Endometrium (tissue), 2 donors: ENCODE data around the gene BMPER.

ENCODE experiments used
- FAIRE-seq: peaks from 2 replicates; lab custom pipeline; 2012; peaks lifted over from hg19 to GRCh38; lab: Jason Lieb, UNC
- donor health status: control.
- donor health status: control.

The BMPER gene

DNA sequence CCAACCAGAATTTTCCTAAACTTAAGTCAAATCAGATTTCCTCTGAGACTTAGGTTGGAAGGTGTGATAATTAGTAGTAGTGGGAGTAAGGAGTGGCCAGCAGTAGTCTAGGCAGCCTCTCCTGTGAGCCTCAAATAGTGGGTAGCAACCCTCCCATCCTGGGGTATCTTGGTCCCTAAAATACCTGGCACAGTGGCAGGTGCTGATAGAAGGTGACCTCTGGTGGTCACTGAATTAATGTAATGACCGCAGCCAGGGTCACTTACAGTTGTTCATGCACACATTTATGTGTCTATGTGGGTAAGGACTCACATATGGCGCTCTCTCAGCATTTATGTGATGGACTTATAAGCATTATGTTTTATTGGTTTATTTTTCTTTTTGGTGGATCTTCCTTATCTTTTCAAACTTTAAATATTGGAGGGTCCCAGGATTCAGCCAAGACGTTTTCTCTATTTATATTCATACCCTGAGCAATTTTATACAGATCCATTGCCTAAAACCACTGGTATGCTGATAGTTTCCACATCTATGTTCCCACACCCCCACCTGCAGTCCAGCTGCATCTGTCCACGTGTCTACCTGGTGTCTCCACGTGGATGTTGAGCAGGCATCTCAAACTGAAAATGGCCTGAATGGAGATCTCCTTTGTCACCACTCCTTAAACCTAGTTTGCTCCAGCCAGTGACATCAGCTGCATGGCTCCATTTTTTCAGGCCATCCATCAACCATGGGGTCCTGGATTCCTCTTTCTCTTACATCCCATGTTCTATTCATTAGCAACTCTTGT lies 18.3 kb downstream of the BMPER start:
- no peak for FAIRE-seq

DNA sequence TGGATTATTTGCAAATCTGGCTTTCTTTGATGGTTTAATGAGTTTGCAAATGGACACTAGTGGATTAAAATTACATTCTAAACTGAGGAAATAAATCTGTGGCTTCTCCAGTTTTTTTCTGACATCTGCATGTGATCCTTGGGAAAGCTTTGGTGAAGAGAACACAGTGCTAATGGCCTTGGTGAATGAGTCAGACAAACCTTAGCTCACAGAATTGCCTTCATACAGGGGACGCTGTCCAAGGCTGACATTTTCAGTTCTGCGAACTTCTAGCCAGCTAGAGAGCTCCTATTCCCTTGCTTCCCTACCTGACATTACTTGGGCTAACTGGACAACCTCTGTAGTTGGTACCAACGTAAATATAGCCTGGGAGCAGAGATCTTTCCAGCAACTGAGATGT lies 21.2 kb downstream of the BMPER start:
- no peak for FAIRE-seq

DNA sequence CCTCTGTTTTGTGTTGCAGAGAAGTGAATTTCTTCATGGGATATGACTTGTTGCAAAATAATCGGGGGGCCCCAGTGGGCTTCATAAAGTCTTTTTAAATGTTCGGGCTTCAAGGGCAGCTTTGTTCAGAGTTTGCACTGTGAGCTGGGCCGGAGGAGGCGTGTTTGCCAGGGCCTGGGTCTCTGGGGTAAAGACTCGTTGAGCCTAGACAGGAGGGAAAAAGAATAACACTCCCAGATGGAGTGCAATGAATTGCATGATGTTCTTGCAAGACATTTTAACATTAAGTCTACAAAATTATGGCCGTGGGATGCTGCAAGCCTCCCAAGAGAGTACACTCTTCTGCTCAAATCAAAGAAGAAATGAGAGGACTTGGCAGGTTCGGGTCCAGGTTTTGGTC lies 23.6 kb downstream of the BMPER start:
- no peak for FAIRE-seq

DNA sequence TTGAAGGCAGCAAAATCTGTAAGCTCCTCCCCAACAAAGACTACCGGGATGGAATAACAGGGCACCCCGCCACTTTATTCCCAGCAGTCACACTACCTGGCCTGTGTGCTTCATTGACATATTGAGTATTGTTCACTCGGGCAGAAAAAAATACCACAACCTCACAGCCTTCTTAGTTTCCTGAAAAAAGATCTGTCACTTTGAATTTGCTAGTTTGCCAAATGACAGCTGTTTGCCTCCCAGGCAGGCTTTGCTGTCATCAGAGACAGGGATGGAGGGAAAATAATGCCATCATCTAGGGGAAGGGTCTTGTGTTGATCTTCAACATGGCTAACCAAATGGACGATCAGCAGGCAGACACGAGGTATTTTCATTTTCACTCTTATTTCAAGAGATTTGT lies 26.9 kb downstream of the BMPER start:
- no peak for FAIRE-seq

DNA sequence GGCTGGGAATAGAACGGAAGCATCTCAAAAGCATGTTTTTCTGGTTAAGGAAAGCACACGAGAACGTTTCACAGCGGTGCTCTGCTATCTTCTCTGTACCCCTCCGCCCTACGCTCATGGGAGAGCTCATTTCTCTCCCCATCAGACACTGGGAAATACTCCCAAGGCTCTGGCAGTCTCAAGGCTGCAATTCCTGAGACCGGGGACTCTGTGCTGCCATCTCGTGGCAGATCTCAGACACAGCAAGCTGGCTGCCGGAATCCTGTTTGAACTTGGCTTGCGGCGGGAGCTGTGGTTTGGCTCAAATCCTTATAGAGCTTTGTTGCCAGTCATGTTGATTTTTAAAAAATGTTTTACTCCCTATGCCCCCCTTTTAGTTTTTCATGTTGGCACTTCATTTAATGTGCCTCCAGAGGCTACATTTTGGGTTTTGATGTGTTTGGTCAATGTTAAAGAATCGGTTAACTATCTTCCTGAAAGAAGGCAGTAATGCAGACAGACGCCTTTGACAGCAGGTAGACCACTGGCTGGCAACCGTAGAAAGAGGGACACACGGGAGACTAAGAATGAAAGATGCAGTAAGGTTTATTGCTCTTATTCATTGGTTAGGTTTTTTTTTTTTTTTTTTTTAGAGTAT lies 27.6 kb downstream of the BMPER start:
- FAIRE-seq = peak; percentile 90

GRCh38 chr7:33933611-33934281 lies 28.4 kb downstream of the BMPER start:
- no peak for FAIRE-seq

GRCh38 chr7:33934391-33934790 lies 29.1 kb downstream of the BMPER start:
- FAIRE-seq = no peak

DNA sequence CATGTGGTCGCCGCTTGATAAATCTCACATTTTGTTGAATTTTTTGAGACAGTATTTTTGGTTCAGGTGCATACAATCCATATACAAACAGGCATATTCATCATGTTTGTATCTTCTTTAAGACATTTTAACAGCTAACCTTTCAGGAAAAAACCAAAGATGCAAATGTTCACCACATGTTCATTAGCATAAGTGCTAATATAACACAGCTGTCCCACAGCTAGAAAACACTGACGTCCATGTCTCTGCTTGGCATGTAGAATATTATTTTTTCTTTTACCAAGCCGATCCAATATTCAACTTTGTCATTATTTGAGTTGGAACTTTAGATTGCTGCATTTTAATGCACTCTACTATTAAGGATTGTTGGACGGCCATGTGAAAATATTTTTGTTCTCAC lies 31.2 kb downstream of the BMPER start:
- FAIRE-seq = peak; percentile 26

DNA sequence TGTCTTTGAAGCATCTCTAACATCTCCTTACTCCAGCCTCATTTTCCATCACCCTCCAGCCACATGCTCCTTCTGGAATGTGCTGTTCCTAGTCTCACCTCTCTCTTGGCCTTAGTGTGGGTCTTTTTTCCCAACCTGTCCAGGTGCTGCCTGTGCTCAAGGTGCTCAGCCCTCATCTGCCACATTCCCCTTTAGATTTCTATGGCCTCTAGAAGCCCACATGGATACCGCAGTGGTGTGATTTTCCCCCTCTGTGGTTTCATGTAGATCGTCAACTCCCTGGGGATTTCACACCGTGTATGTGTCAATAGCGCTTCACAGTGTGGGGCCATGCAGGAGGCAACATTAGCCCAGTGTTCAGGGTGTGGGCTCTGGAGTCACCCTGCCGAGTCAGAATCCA lies 32.5 kb downstream of the BMPER start:
- no peak for FAIRE-seq

DNA sequence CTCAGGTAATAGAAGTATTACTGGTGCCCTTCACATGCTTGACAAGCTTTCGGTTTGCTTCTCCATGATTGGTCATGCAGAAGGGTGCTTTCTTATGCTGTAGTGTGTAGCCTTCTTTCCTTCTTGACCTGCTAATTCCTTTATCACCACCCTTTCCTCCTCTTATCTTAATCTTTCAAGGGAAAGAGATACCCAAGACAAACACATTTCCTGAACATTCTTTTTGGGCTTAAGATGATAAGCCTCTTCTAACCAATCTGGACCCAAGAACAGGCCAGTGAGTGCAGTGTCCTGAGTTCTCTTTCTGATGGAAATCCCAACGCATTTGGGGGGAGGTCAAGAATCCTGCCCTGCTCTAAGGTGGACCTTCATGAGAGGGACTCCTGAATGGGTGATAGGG lies 33.8 kb downstream of the BMPER start:
- no peak for FAIRE-seq

DNA sequence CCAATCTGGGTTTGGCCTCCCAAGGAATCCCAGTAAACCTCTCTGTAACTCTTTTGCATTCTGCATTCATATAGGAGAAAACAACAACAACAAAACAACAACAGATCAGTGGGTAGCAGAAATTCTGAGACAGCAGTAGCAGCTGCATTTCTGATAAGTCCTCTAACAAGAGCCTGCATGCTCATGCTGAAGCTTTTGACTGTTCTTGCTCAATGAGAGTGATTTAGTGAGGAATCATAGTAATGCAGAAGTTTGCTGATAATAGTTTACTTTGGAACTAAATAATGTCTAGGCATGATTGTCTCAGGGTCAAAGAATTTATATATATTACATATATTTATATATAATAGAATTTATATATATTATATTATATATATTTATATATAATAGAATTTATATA lies 35.2 kb downstream of the BMPER start:
- FAIRE-seq = no peak

GRCh38 chr7:33941418-33941817 lies 36.1 kb downstream of the BMPER start:
- FAIRE-seq = no peak

DNA sequence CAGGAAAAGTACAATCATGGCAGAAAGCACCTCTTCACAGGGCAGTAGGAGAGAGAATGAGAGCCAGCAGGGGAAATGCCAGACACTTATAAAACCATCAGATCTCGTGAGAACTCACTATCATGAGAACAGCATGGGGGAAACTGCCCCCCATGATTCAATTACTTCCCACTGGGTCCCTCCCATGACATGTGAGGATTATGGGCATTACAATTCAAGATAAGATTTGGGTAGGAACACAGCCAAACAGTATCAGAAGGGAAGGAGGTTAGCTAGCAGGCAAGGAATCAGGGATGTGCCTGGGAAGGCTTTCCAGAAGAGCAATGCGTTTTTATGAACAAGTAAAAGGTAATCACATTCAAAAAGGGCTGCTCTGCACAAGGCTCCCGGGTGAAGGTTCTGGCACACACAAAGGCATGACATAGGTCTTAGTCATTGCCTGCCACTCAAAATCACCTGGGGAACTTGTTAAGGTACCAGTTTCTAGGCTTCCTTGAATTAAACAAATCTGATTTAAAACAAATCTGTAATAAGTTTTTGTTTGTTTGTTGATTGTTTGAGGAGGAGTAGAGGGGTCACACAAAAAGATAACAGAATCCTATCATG lies 40.9 kb downstream of the BMPER start:
- FAIRE-seq = no peak

DNA sequence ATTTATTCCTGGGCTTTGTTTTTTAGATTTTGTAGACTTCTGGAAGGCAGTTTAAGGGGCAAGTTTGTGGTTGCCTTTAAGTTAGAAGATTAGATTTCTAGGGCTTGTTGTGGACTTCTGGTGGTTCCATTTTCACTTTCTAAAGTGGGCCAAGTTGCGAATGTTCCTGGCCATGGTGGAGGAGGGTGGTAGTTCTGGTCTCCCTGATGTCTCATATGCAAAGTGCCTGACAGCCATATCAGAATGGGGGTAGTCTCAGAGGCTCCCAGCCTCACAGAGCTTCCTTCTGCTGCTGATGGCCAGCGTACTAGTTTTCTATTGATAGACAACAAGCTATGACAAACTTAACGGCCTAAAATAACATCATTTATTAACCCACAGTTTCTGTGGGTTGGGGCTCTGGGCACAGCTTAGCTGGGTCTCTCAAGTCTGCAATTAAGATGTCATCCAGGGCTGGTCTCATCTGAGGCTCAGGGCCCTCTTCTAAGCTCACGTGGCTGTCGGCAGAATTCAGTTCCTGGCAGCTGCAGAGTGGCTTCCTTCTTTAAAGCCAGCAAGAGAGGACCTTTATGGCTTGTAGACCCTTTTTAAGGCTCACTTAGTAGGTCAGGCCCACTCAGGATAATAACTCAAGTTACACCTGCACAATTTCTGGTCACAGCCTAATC lies 44.8 kb downstream of the BMPER start:
- no peak for FAIRE-seq

DNA sequence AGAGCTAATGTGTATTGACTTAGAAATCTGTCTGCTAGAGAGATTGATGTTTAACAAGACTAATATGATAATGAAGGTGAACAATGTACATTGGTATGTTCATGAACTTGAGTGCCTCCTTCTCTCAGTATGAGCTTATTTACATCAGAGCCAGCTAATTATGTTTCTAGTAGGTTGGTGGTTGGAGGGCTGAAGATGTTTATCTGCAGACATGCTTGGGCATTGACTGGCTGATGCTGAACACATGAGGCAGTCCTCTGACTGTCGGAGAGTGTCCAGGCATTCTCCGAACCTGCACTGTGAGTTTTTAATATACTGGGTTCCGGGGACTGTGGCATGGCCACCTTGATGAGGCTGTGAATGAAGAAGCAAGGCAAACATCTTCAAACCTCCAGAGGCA lies 47.5 kb downstream of the BMPER start:
- FAIRE-seq = no peak

DNA sequence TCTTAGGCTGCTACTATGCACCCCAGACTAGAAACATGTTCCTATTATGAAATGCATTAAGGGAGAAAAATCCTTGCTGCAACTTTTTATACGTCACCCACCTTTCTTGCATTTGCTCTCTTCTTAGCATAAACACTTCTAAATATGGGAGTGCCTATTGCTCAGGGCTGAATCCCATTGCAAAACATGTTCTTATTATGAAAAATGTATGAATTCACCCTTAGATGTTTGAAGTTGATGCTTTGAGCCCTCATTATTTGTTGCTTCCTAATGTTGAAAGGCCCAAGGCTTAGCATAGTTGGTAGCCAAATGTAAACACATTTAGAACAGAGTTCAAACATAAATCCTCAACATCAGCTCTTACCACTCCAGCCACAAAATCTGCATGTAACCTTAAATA lies 52.8 kb downstream of the BMPER start:
- no peak for FAIRE-seq

- FAIRE-seq = no peak
Measured at GRCh38 chr7:33959676-33960075, 54.3 kb downstream of the BMPER start.

DNA sequence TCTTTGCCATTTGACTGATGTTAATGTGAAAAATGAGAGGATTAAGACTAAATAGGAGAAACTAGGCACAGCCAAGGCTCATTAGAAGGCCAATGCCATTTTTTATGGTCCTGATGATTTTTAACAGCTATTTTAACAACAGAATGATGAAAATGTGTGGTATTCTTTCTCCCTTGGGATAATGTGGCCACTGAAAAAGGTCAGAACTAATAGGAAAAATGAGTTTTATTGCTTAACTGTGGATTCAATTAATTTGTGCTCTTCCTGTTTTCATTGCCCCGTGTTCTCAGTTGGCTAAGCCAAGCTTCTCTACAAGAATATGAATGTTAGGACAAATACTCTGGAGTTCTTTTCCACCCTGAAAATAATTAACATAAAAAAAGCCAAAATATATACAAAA lies 56.6 kb downstream of the BMPER start:
- FAIRE-seq = peak; percentile 79

- FAIRE-seq = no peak
Measured at GRCh38 chr7:33964417-33965182, 59.3 kb downstream of the BMPER start.

DNA sequence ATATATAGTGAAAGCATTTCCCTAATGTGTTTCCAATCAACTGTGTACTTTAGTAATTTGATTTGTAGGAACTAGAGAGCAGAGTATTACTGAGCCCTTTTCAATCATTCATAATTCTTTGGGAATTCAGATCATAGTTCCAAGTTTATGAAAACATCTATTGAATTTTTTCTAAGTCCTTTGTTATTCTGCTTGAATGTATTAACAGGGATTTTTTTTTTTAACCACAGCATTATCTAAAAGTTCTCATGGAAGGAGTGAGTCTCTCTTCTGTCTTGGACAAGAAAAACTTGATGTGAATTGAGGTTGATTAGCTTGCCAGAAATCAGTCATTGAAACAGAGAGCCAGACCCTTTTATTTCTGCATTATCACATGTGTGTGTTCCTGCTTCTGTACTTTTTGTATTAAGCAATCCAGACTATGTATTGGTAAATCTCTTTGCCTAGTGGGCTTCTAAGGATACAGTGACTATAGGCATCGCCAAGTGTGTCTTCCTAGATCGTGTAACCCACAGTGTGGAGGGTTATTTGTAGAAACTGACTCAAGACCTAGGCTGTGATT lies 59.9 kb downstream of the BMPER start:
- no peak for FAIRE-seq

DNA sequence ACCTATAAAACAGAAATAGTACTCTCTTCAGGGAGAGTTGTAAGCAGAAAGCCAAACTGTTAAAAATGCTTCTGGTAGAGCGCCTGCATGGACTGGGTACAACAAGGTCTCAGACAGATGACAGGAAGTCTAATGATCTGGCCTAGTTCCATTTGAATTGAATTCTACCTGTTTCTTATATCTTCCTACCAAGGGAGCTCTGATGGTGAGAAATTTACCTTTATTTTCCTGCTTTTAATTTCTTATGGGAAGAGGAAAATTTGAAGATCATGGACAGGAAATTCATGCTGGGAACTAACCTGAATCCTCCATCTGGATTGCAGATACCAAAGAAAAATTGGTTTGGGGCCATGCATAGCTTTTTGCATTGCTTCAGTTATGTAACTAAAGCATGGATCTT lies 63.3 kb downstream of the BMPER start:
- FAIRE-seq = no peak
